HG02840 (cell line): Measurements from ENCODE around the gene PPM1G.

Source experiments
- ATAC-seq: cut with Tn5 transposase; IDR thresholded peaks from one replicate; pipeline ENCODE4 v1.9.1; 2021; ENCODE audit warnings: mild to moderate bottlenecking, moderate library complexity, moderate number of reproducible peaks; ENCODE audit not compliant: unreplicated experiment, low FRiP score

Gene PPM1G

GRCh38 chr2:27420996-27421395 lies 11.6 kb upstream of the PPM1G start:
- no peak for ATAC-seq

- ATAC-seq = no peak
Observed at GRCh38 chr2:27416151-27416550, 6.8 kb upstream of the PPM1G start.

- no peak for ATAC-seq
Observed at GRCh38 chr2:27412419-27413152, 3.2 kb upstream of the PPM1G start.

GRCh38 chr2:27408601-27409320 lies 630 bp downstream of the PPM1G start:
- ATAC-seq = peak; percentile 32

- ATAC-seq = no peak
Observed at GRCh38 chr2:27407798-27408491, 1.4 kb downstream of the PPM1G start.

GRCh38 chr2:27400348-27401135 lies 8.8 kb downstream of the PPM1G start:
- ATAC-seq = no peak

- ATAC-seq = no peak
Observed at GRCh38 chr2:27398962-27399361, 10.4 kb downstream of the PPM1G start.

GRCh38 chr2:27393225-27393624 lies 16.2 kb downstream of the PPM1G start:
- ATAC-seq = no peak

- ATAC-seq = no peak
Observed at GRCh38 chr2:27390822-27391679, 18.3 kb downstream of the PPM1G start.

- no peak for ATAC-seq
Observed at GRCh38 chr2:27381577-27382181, 27.7 kb downstream of the PPM1G start.

- ATAC-seq = peak; percentile 78
Observed at GRCh38 chr2:27380626-27381545, 28.5 kb downstream of the PPM1G start, which contains the start of gene ZNF513. Gene ZNF513, minus strand, starts transcription at chr2:27380734. Its CDS starts 208 bp downstream, at chr2:27380526.

- ATAC-seq = no peak
Observed at GRCh38 chr2:27379836-27380625, 29.4 kb downstream of the PPM1G start.

GRCh38 chr2:27379383-27379835 lies 30.0 kb downstream of the PPM1G start:
- ATAC-seq = no peak

GRCh38 chr2:27378809-27379290 lies 30.5 kb downstream of the PPM1G start:
- ATAC-seq = no peak

GRCh38 chr2:27378096-27378808 lies 31.1 kb downstream of the PPM1G start:
- no peak for ATAC-seq

GRCh38 chr2:27377618-27378095 lies 31.7 kb downstream of the PPM1G start:
- no peak for ATAC-seq
